GM18907 (cell line): Measurements from ENCODE around the gene ACADVL.

Experiments used
- ATAC-seq: cut with Tn5 transposase; IDR thresholded peaks from one replicate; pipeline ENCODE4 v1.9.1; 2021; ENCODE audit warnings: mild to moderate bottlenecking, moderate library complexity; ENCODE audit not compliant: unreplicated experiment

The ACADVL gene

GRCh38 chr17:7250695-7251627 is 31.2 kb downstream of the ACADVL start:
- ATAC-seq, result no peak

- peak; percentile 84 for ATAC-seq
These were observed 32.0 kb downstream of the ACADVL start, which contains the start of gene CTDNEP1 for GRCh38 chr17:7251661-7252175. CTDNEP1 (minus strand) TSS chr17:7251734; CDS start chr17:7251296, 438 bp downstream.

GRCh38 chr17:7252176-7253043 is 32.7 kb downstream of the ACADVL start, which contains the start of gene ELP5:
ELP5 (plus strand) TSS chr17:7252215; CDS start chr17:7252551, 336 bp downstream.
- peak; percentile 60 for ATAC-seq

- ATAC-seq, result no peak
These were observed 33.3 kb downstream of the ACADVL start for GRCh38 chr17:7253082-7253481.

- no peak for ATAC-seq
These were observed 34.8 kb downstream of the ACADVL start for GRCh38 chr17:7254511-7254910.

GRCh38 chr17:7256766-7257456 is 37.2 kb downstream of the ACADVL start:
- no peak for ATAC-seq

GRCh38 chr17:7258731-7259554 is 39.2 kb downstream of the ACADVL start:
- no peak for ATAC-seq

GRCh38 chr17:7259555-7259889 is 39.8 kb downstream of the ACADVL start:
- ATAC-seq, result no peak

- ATAC-seq, result no peak
These were observed 40.4 kb downstream of the ACADVL start for GRCh38 chr17:7260151-7260550.

- no peak for ATAC-seq
These were observed 41.1 kb downstream of the ACADVL start for GRCh38 chr17:7260651-7261378.

GRCh38 chr17:7261379-7262191 is 41.8 kb downstream of the ACADVL start:
- no peak for ATAC-seq

GRCh38 chr17:7262192-7262934 is 42.6 kb downstream of the ACADVL start, which contains the start of gene CLDN7:
CLDN7 (minus strand) TSS chr17:7262478; CDS start chr17:7262043, 435 bp downstream.
- no peak for ATAC-seq

- no peak for ATAC-seq
These were observed 43.4 kb downstream of the ACADVL start for GRCh38 chr17:7262935-7263800.

GRCh38 chr17:7263801-7264078 is 44.0 kb downstream of the ACADVL start:
- no peak for ATAC-seq

- ATAC-seq, result no peak
These were observed 47.0 kb downstream of the ACADVL start for GRCh38 chr17:7266784-7267183.
